GM23248 (cell line): Measurements from ENCODE around the gene CMIP.

Experiments used
- EZH2 ChIP-seq: fragments of 200-600 bp; sonication (generic); IDR thresholded peaks from 2 replicates; pipeline ENCODE4 v1.6.1; 2018; ENCODE audit warnings: antibody characterized with exemption, mild to moderate bottlenecking; ENCODE audit not compliant: insufficient read depth, poor library complexity, severe bottlenecking
- EZH2phosphoT487 ChIP-seq: fragments of 200-600 bp; sonication (generic); IDR thresholded peaks from 2 replicates; pipeline ENCODE4 v1.6.1; 2018; ENCODE audit warnings: antibody characterized with exemption, moderate library complexity, mild to moderate bottlenecking, low read depth; ENCODE audit not compliant: insufficient read depth

- TF ChIP-seq EZH2phosphoT487 (no peak), EZH2 (no peak)
These were observed 21.9 kb downstream of the CMIP start for GRCh38 chr16:81466356-81466980.
